Ectodermal cell (in vitro differentiated cells): ENCODE data around the gene STAG1.
"Not testable (repeated sequence)": the region's sequence is repeated elsewhere in the genome, so short reads cannot be mapped to it uniquely, and the experiment has no call there.

ENCODE experiments used
- H3K27ac ChIP-seq: 2 replicates; pipeline ENCODE4 v1.7.0; 2013; ENCODE audit warnings: mild to moderate bottlenecking, low read depth, low read length; ENCODE audit not compliant: insufficient read depth, poor library complexity, severe bottlenecking
- H3K27me3 ChIP-seq: 2 replicates; pipeline ENCODE4 v1.7.0; 2013; ENCODE audit warnings: mild to moderate bottlenecking, low read length; ENCODE audit not compliant: insufficient read depth, control insufficient read depth, poor library complexity, severe bottlenecking
- H3K36me3 ChIP-seq: one replicate; pipeline ENCODE4 v1.7.0; 2013; ENCODE audit warnings: low read length; ENCODE audit not compliant: control insufficient read depth, insufficient read depth
- H3K4me1 ChIP-seq: one replicate; pipeline ENCODE4 v1.7.0; 2013; ENCODE audit warnings: low read length; ENCODE audit not compliant: control insufficient read depth, insufficient read depth
- H3K4me3 ChIP-seq: 2 replicates; pipeline ENCODE4 v1.7.0; 2013; ENCODE audit warnings: low read depth, low read length, control low read depth; ENCODE audit not compliant: insufficient read depth
- H3K9me3 ChIP-seq: 2 replicates; pipeline ENCODE4 v1.7.0; 2013; ENCODE audit warnings: mild to moderate bottlenecking, low read length, moderate library complexity; ENCODE audit not compliant: control insufficient read depth
- WGBS, 2 experiments: methylation state at CpG; one replicate each; pipeline ENCODE4 v1.1.7; 2013; ENCODE audit warnings: missing lambda C conversion rate in 2 of 2; 5-methylcytosine and 5-hydroxymethylcytosine counted together

Gene STAG1

DNA sequence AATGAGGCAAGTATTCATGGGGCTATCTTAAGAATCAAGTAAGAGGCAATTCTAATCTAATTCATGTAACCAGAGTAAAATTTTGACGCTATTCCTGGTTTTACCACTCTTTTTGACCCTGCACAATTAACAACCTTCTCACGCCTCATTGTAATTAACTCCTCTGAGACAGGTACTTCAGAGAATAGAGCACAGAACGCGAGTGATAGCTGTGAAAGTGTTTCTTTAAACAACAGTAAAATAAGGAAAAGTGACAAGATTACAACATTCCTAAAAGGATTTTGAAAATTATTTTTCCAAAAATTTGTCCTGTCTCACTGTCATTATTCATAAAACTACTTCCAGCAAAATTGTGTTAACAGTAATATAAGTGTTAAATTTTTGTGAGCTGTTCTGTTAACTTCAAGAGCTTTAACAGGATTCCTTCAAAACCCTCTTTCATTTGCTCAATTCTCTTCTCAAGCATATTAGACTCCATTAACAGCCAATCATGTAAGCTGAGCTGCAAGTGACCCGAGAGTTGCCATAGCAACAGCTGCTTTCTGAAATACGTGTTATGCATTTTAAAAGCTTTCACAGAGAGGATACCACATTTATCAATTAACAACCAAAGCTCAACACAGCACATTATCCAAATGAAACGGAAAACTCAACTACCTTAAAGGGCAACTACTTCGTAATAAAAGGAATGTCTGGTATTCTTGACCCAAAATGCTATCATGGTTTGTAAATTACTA lies 93.1 kb downstream of the STAG1 start:
- Histone ChIP-seq H3K4me1 (peaks cover 11% of the 10 kb centered on the region), H3K27me3 (no peaks in the 10 kb centered on the region), H3K36me3 (no peaks in the 10 kb centered on the region), H3K9me3 (no peaks in the 10 kb centered on the region), H3K27ac (no peak overlapping the region), H3K4me3 (no peak overlapping the region)
- 67 to 81% methylated on average over 6 to 8 of the region's 8 CpGs for whole genome bisulfite sequencing, 2 experiments

DNA sequence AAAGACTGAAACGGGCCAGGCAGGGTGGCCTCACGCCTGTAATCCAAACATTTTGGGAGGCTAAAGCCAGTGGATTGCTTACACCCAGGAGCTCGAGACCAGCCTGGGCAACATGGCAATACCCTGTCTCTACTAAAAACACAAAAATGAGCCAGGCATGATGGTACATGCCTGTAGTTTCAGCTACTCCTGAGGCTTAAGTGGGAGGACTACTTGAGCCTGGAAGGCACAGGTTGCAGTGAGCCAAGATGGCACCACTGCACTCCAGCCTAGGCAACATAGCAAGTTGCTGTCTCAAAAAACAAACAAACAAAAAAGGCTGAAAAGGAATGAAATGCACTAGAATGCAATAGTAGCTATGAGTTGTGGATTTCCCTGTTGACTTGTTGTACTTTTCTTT lies 94.7 kb downstream of the STAG1 start:
- no peaks in the 10 kb centered on the region for H3K27me3 ChIP-seq
- H3K36me3 ChIP-seq = no peaks in the 10 kb centered on the region
- H3K4me1 ChIP-seq = peaks cover 11% of the 10 kb centered on the region
- H3K4me3 ChIP-seq = no peak overlapping the region
- no peak overlapping the region for H3K27ac ChIP-seq
- peaks cover 5% of the 10 kb centered on the region for H3K9me3 ChIP-seq
- WGBS, 2 experiments = 94 to 95% methylated on average over 3 of the region's 3 CpGs

DNA sequence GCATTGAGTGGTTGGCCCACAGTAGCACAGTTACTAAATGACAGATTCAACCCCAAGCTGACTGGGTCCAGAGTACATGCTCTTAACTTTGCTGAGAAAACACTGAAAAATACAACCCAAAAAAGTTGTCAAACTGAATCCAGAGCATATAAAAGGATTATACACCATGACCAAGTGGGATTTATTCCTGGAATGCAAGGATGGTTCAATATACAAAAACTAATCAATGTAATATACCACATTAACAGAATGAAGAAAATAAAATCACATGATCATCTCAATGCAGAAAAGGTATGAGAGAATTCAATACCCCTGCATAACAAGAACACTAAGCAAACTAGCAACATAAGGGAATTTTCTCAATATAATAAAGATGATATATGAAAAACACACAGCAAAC lies 98.5 kb downstream of the STAG1 start:
- Histone ChIP-seq H3K4me1 (peaks cover under 1% of the 10 kb centered on the region), H3K9me3 (peaks cover 5% of the 10 kb centered on the region), H3K27me3 (no peaks in the 10 kb centered on the region), H3K36me3 (no peaks in the 10 kb centered on the region), H3K27ac (no peak overlapping the region), H3K4me3 (no peak overlapping the region)

DNA sequence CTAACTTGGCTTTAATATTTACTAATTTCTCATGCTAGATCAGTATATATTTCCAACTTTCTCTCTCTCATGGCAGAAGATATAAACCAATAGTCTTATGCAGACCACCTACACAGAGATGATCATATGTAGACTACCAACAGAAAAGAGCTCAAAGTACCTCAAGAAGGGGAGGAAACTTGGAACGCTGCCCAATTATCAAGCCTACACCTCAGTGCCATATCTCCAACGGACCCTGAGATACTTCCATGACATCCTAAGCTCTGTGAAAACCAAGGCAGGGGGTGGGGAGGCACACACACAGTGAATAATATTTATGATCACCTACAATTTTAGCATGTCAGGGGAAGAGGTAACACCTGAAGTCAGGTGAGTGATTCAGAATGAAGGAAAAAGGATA lies 100.6 kb downstream of the STAG1 start:
- no peaks in the 10 kb centered on the region for H3K4me1 ChIP-seq
- no peaks in the 10 kb centered on the region for H3K27me3 ChIP-seq
- peaks cover 5% of the 10 kb centered on the region for H3K9me3 ChIP-seq
- WGBS, 2 experiments = 93 to 100% methylated on average over 1 to 2 of the region's 2 CpGs
- no peak overlapping the region for H3K4me3 ChIP-seq
- H3K36me3 ChIP-seq = no peaks in the 10 kb centered on the region
- H3K27ac ChIP-seq = no peak overlapping the region

DNA sequence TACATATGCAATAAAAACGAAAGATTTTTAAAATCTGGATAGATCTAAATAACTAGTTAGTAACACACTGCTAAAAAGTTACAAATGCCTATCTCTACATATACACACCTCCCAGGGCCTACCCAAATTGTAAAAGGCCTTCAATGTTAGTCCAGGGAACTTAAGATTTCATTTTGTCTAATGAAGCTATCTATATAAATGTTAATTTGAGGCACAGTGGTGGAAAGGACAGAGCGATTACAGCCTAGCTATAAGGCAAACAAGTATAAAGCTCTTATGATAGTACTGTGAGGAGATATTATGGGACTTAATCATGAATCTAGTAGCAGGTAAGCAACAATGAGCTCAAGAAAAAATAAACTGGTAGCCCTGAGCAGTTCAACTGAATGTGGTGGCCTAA lies 101.7 kb downstream of the STAG1 start:
- peaks cover 5% of the 10 kb centered on the region for H3K9me3 ChIP-seq
- no peaks in the 10 kb centered on the region for H3K36me3 ChIP-seq
- no peaks in the 10 kb centered on the region for H3K4me1 ChIP-seq
- no peaks in the 10 kb centered on the region for H3K27me3 ChIP-seq
- no peak overlapping the region for H3K27ac ChIP-seq
- no peak overlapping the region for H3K4me3 ChIP-seq
- 87 to 91% methylated on average over 1 to 2 of the region's 2 CpGs for WGBS, 2 experiments

DNA sequence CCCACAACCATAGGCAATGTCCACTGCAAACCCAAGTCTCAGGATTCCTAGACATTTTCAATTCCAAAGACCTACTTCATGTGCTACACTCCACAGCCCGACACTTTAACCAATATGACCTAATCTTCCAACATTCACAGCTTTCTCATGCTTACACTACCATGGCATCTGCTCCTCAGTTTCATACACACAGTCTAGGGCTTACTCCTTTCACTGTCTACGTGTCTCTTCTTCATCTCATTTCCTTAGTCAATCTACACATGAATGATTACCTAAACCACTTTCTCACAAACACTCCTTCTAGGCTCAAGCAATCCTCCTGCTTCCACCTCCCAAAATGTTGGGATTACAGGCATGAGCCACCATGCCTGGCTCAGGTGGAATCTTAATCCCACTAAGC lies 106.3 kb downstream of the STAG1 start:
- no peak overlapping the region for H3K4me3 ChIP-seq
- H3K4me1 ChIP-seq = no peaks in the 10 kb centered on the region
- H3K36me3 ChIP-seq = no peaks in the 10 kb centered on the region
- H3K9me3 ChIP-seq = no peaks in the 10 kb centered on the region
- WGBS, 2 experiments = 94 to 97% methylated on average over 2 of the region's 2 CpGs
- no peak overlapping the region for H3K27ac ChIP-seq
- H3K27me3 ChIP-seq = no peaks in the 10 kb centered on the region

DNA sequence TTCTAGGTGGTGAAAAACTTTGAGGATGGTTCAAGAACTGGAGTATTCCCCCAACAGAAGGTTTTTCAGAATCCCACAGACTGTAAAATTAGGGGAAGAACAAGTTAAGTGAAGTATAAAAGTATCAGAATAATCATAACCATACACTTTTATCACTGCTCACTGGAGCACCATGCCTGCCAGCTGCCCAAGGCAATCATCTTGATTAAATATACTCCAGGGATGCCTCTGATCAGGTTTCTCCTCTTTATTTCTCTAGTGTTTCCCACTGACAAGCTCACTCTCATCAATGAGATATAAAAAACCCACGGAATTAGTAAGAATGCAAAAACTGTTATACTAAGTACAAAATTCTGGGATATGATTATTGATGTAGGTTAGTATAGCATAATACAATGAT lies 108.0 kb downstream of the STAG1 start:
- Histone ChIP-seq H3K4me1 (no peaks in the 10 kb centered on the region), H3K36me3 (no peaks in the 10 kb centered on the region), H3K27me3 (no peaks in the 10 kb centered on the region), H3K4me3 (no peak overlapping the region), H3K9me3 (no peaks in the 10 kb centered on the region), H3K27ac (no peak overlapping the region)
- WGBS, 2 experiments = 100% methylated on average over 1 of the region's 1 CpG; no CpG with 5 or more reads in 1 of the 2 experiments

DNA sequence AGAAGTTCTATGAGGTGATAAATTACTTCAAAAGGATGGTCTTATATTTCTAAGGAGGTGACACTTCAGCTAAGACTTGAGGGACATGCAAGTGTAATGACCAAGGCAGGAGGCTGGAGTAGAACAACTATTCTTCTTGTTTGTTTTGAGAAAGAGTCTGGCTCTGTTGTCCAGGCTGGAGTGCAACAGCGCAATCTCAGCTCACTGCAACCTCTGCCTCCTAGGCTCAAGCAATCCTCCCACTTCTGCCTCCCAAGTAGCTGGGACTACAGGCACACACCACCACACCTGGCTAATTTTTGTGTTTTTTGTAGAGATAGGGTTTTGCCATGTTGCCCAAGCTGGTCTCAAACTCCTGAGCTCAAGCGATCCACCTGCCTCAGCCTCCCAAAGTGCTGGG lies 108.8 kb downstream of the STAG1 start:
- not testable (repeated sequence) for H3K27me3 ChIP-seq, H3K4me3 ChIP-seq, H3K4me1 ChIP-seq, H3K36me3 ChIP-seq, H3K9me3 ChIP-seq, H3K27ac ChIP-seq
- WGBS, 2 experiments = 95% methylated on average over 2 of the region's 2 CpGs

DNA sequence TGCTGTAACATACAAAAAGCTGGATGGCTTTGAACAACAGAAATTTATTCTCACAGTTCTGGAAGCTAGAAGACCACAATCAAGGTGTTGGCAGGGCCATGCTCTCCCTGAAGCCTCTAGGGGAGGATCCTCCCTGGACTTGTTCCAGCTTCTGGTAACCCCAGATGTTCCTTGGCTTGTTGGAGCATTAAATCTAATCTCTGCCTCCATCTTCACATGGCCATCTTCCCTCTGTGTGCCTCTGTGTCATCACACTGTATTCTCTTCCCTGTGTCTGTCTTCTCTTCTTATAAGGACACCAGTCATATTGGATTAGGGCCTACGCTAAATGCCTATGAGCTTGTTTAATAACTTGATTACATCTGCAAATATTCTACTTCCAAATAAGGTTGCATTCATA lies 109.5 kb downstream of the STAG1 start:
- no peak overlapping the region for H3K4me3 ChIP-seq
- no peaks in the 10 kb centered on the region for H3K9me3 ChIP-seq
- WGBS, 2 experiments = 100% methylated on average over 1 of the region's 1 CpG
- H3K36me3 ChIP-seq = no peaks in the 10 kb centered on the region
- no peaks in the 10 kb centered on the region for H3K27me3 ChIP-seq
- H3K4me1 ChIP-seq = no peaks in the 10 kb centered on the region
- no peak overlapping the region for H3K27ac ChIP-seq

DNA sequence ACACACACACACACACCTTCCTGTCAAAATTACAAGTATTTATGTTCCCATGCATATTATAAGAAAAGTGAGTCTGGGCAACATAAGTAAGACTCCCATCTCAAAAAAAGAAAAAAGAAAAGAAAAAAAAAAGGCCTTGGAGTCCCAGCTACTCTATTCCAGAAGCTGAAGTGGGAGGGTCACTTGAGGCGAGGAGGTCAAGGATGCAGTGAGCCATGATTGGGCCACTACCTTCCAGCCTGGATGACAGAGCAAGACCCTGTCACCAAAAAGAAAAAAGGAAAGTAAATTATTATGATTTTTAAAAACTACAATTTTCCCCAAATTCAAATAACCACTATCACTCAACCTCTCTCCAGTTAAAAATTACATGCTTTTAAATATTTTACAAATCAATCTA lies 113.1 kb downstream of the STAG1 start:
- H3K27me3 ChIP-seq = no peaks in the 10 kb centered on the region
- WGBS, 2 experiments = 100% methylated on average over 1 of the region's 1 CpG

DNA sequence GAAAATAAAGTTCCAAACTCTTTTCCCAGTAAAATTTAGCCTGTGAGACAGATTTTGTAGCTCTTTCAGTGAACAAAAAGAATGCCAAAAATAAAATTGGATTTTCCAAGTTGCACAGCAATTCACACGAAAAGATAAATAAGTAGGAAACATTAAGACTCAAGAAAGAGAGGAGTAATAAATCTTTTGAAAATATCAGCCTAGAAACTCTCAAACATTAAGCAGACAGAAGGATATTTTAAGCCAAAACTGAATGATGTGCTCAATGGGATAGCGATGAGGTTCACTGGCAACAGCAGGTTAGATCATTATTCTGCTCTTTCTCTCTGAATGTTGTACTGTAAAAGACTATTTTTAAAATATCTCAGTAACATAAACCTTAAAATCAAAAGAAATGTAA lies 115.0 kb downstream of the STAG1 start:
- Histone ChIP-seq H3K9me3 (no peaks in the 10 kb centered on the region), H3K4me1 (no peaks in the 10 kb centered on the region), H3K27me3 (no peaks in the 10 kb centered on the region), H3K27ac (no peak overlapping the region), H3K4me3 (no peak overlapping the region), H3K36me3 (no peaks in the 10 kb centered on the region)
- 95 to 100% methylated on average over 1 to 2 of the region's 2 CpGs for WGBS, 2 experiments

More for the DNA sequence above, 113.1 kb downstream of the STAG1 start:
- no peaks in the 10 kb centered on the region for H3K4me1 ChIP-seq
- no peaks in the 10 kb centered on the region for H3K36me3 ChIP-seq
- no peak overlapping the region for H3K4me3 ChIP-seq
- no peaks in the 10 kb centered on the region for H3K9me3 ChIP-seq
- no peak overlapping the region for H3K27ac ChIP-seq
